Astrocyte of the spinal cord (primary cell): Measurements from ENCODE around the gene NTN1.

Experiments used
- DNase-seq: peaks from one replicate; pipeline ENCODE4 v3.0.0; 2011; ENCODE audit warnings: low read depth, low spot score
- H3K4me3 ChIP-seq: 2 replicates; pipeline ENCODE4 v1.5.1; 2011; ENCODE audit warnings: low read depth, mild to moderate bottlenecking, low read length, moderate library complexity
- in situ Hi-C: cut with HindIII; loops from 2 replicates; pipeline ENCODE4 v1.10.0; 2017; ENCODE audit warnings: low sequenced_read_pairs
- TF ChIP-seq, protein P1 (sequence below): IDR thresholded peaks from 2 replicates; pipeline ENCODE4 v1.5.1; 2012; ENCODE audit warnings: low read depth, mild to moderate bottlenecking, low read length, inconsistent platforms

Gene NTN1

DNA sequence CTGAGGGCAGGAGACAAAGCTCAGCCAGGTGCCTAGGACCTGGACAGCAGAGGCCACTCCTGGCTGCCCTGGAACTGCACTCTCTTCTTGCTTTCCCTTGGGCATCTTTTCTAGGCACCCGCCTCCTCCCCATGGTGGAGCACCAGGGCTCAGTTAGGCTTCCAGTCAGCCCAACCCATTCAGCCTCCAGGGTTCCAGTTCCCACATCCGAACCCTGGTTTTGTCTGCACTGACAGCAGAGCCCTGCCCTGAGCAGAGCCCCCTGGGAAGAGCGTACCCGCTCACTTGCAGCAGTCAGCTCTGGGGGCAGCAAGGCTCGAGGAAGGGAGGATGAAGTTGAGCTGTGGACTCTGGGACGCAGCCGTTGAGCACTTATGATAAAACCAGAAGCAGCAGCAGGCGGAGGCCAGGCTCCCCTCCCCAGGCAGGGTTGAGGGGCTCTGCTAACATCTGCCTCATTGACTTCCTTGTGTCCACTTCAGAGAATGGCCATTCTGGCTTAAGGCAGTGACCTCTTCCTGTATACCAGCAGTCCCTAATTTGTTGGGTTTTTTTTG is 213.2 kb downstream of the NTN1 start:
- in situ Hi-C loops, result no loop called here
- DNase-seq, result no peak
- no peak overlapping the region for H3K4me3 ChIP-seq
- TF ChIP-seq, protein P1, sequence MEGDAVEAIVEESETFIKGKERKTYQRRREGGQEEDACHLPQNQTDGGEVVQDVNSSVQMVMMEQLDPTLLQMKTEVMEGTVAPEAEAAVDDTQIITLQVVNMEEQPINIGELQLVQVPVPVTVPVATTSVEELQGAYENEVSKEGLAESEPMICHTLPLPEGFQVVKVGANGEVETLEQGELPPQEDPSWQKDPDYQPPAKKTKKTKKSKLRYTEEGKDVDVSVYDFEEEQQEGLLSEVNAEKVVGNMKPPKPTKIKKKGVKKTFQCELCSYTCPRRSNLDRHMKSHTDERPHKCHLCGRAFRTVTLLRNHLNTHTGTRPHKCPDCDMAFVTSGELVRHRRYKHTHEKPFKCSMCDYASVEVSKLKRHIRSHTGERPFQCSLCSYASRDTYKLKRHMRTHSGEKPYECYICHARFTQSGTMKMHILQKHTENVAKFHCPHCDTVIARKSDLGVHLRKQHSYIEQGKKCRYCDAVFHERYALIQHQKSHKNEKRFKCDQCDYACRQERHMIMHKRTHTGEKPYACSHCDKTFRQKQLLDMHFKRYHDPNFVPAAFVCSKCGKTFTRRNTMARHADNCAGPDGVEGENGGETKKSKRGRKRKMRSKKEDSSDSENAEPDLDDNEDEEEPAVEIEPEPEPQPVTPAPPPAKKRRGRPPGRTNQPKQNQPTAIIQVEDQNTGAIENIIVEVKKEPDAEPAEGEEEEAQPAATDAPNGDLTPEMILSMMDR, result no peak

DNA sequence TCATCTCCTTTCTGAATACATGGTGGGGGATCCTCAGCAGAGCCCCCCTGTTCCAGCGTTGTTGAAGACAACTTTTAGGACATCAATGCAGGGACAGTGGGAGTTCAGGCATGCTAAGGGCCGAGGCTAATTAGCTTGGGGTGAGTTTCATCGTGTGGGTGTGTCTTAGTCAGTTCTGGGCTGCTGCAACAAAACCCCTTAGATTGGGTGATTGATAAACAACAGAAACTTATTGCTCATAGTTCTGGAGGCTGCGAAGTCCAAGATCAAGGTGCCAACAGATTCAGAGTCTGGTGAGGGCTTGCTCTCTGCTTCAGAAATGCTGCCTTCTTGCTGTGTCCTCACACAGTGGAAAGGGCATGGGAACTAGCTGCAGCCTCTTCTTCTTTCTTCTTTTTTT is 214.0 kb downstream of the NTN1 start:
- in situ Hi-C loops, result no loop called here
- no peak for DNase-seq
- no peak overlapping the region for H3K4me3 ChIP-seq
- TF ChIP-seq, protein P1, result no peak

DNA sequence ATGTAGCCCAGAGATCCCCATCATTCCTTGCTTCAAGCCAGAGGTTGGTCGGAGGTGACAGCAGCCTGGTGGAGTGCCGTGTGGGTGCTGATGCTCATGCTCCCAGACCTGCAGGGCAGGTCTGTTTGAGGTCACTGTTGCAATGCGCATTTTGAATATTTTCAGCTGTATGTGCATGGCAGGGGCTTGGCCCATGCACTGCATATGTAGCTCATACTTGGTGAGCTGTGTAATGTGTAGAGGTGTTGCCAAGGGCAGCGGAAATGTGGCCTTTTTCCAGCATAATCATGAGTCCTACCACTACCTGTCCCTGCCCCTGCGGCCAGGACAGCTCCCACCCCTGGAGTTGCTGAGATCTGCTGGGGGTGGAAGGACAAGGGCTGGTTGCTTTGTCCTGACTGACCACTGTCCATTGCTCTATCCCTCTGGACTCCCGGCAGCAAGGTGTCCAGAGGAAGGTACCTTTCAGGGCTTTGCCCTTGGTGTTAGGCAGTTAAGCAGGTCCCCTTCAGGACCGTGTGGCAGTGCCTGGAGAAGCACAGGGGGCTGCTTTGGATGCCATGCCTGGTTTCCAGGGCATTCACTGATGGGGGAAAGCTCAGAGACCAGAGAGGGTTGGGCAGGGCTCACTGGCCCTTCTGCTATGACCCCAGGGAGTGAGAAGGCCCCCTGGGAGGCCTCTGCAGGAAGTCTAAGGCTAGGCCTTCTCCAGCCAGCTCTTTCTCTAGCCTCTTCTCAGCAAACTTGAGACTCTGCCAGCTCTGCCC is 215.2 kb downstream of the NTN1 start:
- no peak overlapping the region for H3K4me3 ChIP-seq
- TF ChIP-seq, protein P1, result no peak
- in situ Hi-C loops, result no loop called here
- DNase-seq, result peak; percentile 23

DNA sequence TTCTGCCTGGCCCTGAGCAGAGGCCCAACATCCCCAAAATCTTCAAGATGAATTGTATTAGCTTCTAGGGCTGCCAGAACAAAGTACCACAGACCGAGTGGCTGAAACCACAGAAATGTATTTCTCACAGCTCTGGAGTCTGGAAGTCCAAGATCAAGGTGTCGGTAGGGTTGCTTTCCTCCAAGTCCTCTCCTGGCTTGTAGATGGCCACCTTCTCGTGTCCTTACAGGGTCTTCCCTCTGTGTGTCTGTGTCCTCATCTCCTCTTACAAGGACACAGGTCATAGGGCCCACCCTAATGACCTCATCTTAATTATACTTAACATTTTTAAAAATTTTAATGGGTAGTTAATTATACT is 215.7 kb downstream of the NTN1 start:
- no peak overlapping the region for H3K4me3 ChIP-seq
- in situ Hi-C loops, result no loop called here
- TF ChIP-seq, protein P1, result no peak
- no peak for DNase-seq

DNA sequence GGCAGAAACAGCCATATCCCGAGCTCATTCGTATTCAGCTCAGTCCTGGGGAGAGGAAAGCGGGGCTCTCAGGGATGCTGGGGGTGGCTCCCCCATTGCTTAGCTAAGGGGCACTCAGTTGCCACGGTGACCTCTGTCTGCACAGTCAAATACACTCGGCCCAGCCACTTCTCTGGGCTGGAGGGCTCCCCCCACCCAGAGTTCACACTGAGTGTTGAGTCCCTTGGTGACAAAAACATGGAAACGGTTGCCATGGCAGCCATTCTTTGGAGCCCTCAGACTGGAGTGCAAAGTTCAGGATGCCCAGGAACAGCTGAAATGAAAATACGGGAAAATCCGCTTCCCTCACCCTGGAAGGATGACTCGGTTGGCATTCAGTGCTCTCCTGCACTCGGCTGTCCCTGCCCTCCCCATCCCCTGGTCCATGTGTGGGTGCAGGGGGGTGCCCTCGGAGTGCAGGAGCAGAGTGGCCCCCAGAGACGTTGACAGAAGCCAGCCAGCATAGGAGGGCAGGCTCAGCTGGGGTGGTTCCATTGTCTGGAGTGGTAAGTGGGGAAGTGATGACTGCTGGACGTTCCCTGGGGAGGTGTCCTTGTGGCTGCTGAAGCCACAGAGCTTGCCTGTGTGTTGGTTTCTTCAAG is 216.5 kb downstream of the NTN1 start:
- in situ Hi-C loops, result no loop called here
- no peak for DNase-seq
- no peak overlapping the region for H3K4me3 ChIP-seq
- TF ChIP-seq, protein P1, result no peak

DNA sequence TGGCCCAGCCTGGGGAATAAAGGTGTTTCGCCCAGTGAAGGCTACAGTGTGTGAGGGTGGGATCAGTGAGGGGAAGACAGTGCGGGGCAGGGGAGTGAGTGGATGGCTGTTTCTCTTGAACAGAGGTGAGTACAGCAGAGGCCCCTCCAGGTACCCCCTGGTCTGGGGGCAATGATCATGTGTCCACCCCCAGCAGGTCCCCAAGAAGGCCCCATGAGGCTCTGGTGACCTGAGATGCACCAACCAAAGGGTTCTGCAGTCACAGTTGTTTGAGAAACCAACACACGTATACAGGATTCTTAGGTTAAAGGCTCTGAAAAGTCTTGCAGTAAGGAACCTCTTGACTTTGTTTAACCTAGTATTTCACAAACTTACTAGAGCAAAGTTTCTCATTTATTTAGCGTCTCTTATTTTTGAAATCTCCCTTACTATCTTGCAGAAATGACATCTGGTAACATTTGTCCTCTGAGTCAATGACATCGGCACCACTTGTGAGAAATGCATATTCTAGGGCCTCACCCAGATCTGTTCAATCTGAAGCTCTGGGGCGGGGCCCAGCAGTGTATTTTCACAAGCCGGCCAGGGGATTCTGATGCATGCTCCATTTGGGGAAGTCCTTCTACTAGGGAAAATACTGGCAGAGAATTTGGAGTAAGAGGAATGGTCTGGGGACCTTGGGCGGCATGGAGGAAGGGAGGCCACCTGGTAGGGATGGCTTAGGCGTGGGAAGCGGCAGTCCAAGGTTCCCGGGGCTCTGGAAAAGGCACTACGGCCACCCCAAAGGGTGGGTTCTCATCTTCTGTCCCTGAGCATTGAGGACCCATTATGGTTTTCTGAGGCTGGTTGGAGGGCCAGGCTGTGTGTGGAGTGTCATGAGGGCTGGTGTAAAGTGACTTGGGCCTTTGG is 217.3 kb downstream of the NTN1 start:
- TF ChIP-seq, protein P1, result no peak
- in situ Hi-C loops, result no loop called here
- DNase-seq, result no peak
- no peak overlapping the region for H3K4me3 ChIP-seq
